Stimulated activated CD4-positive, alpha-beta T cell treated with anti-CD3 and anti-CD28 coated beads, TNF-alpha, amount 100 ng/mL, for 4 hours (primary cell): ENCODE data around the gene NTM.

Experiments
- DNase-seq, 3 experiments: peaks; one replicate each; pipeline ENCODE4 v3.0.0-alpha.2; 2020; ENCODE audit warnings: low read depth in 3 of 3

The NTM gene

GRCh38 chr11:131957875-131958274, 587.5 kb downstream of the NTM start:
- no peak for DNase-seq

GRCh38 chr11:131962818-131963217, 592.4 kb downstream of the NTM start:
- DNase-seq = no peak

- DNase-seq = no peak
These were observed 594.5 kb downstream of the NTM start for GRCh38 chr11:131964698-131965483.

- no peak for DNase-seq
These were observed 595.1 kb downstream of the NTM start for GRCh38 chr11:131965504-131965903.

GRCh38 chr11:131966667-131967066, 596.3 kb downstream of the NTM start:
- no peak for DNase-seq

- DNase-seq = no peak
These were observed 598.8 kb downstream of the NTM start for GRCh38 chr11:131969261-131969660.

GRCh38 chr11:131973061-131973460, 602.6 kb downstream of the NTM start:
- no peak for DNase-seq

- no peak for DNase-seq
These were observed 605.2 kb downstream of the NTM start for GRCh38 chr11:131975619-131976018.

- no peak for DNase-seq
These were observed 605.6 kb downstream of the NTM start for GRCh38 chr11:131976021-131976420.

GRCh38 chr11:131977231-131977630, 606.8 kb downstream of the NTM start:
- DNase-seq = no peak

- no peak for DNase-seq
These were observed 607.4 kb downstream of the NTM start for GRCh38 chr11:131977854-131978253.

- no peak for DNase-seq
These were observed 607.9 kb downstream of the NTM start for GRCh38 chr11:131978351-131978750.

GRCh38 chr11:131979364-131979763, 608.9 kb downstream of the NTM start:
- DNase-seq = no peak

- no peak for DNase-seq
These were observed 609.8 kb downstream of the NTM start for GRCh38 chr11:131980199-131980598.

- no peak for DNase-seq
These were observed 610.7 kb downstream of the NTM start for GRCh38 chr11:131980888-131981668.

- DNase-seq = no peak
These were observed 611.7 kb downstream of the NTM start for GRCh38 chr11:131982154-131982553.

GRCh38 chr11:131985846-131986301, 615.5 kb downstream of the NTM start:
- no peak for DNase-seq

GRCh38 chr11:131987703-131988102, 617.3 kb downstream of the NTM start:
- no peak for DNase-seq

GRCh38 chr11:131991606-131992005, 621.2 kb downstream of the NTM start:
- no peak for DNase-seq

GRCh38 chr11:131993246-131993645, 622.8 kb downstream of the NTM start:
- DNase-seq = no peak

- DNase-seq = no peak
These were observed 627.6 kb downstream of the NTM start for GRCh38 chr11:131998020-131998419.

GRCh38 chr11:131999084-131999483, 628.7 kb downstream of the NTM start:
- no peak for DNase-seq

- no peak for DNase-seq
These were observed 629.5 kb downstream of the NTM start for GRCh38 chr11:131999955-132000354.
